ENCODE measurements around the gene CADPS.

- no peak for TF ChIP-seq REST (IDR thresholded peaks at IDR 0.05; ENCODE audit: insufficient read depth in 1 of 2, low read depth in 2 of 2, low read length in 1 of 2)
- TF ChIP-seq CTCF (IDR thresholded peaks at IDR 0.05): no peak
Observed at GRCh38 chr3:62737449-62737848, 137.8 kb downstream of the CADPS start.
